DND-41 (cell line): Measurements from ENCODE around the gene LAMC3.

Source experiments
- ATAC-seq: fragments of 200-7000 bp; cut with Tn5 transposase; 3 replicates; pipeline ENCODE4 v1.9.1; 2021; ENCODE audit warnings: low read depth; ENCODE audit not compliant: insufficient read depth
- DNase-seq: peaks from one replicate; pipeline ENCODE4 v3.0.0-alpha.2; 2020
- H2AFZ ChIP-seq: 2 replicates; pipeline ENCODE4 v1.6.0; 2012; ENCODE audit warnings: low read depth, low read length
- H3K27ac ChIP-seq: 2 replicates; pipeline ENCODE4 v1.5.1; 2012; ENCODE audit warnings: low read length, inconsistent platforms
- H3K27me3 ChIP-seq: fragments of 200-600 bp; sonication (generic); 2 replicates; pipeline ENCODE4 v1.6.0; 2012; ENCODE audit warnings: low read length, mild to moderate bottlenecking, inconsistent platforms; ENCODE audit not compliant: insufficient read depth, poor library complexity
- H3K36me3 ChIP-seq: 2 replicates; pipeline ENCODE4 v1.5.1; 2012; ENCODE audit warnings: low read length, inconsistent platforms; ENCODE audit not compliant: insufficient read depth
- H3K4me1 ChIP-seq: 2 replicates; pipeline ENCODE4 v1.5.1; 2012; ENCODE audit warnings: mild to moderate bottlenecking, low read length; ENCODE audit not compliant: insufficient read depth
- H3K4me2 ChIP-seq: 2 replicates; pipeline ENCODE4 v1.6.0; 2012; ENCODE audit warnings: mild to moderate bottlenecking, moderate library complexity, low read length, inconsistent platforms; ENCODE audit not compliant: insufficient read depth
- H3K4me3 ChIP-seq, 2 experiments: fragments of 200-600 bp in 1 of 2; shearing (Covaris generic) in 1 of 2; 2 replicates each; pipeline ENCODE4 v1.5.1; 2012 to 2016; ENCODE audit warnings: inconsistent platforms in 2 of 2, low read length in 2 of 2, mild to moderate bottlenecking in 2 of 2, low read depth in 1 of 2, moderate library complexity in 1 of 2
- H3K79me2 ChIP-seq: 2 replicates; pipeline ENCODE4 v1.6.0; 2012; ENCODE audit warnings: low read length, inconsistent platforms; ENCODE audit not compliant: insufficient read depth
- H3K9ac ChIP-seq: 2 replicates; pipeline ENCODE4 v1.6.0; 2012; ENCODE audit warnings: low read depth, mild to moderate bottlenecking, inconsistent platforms, low read length, moderate library complexity
- H3K9me3 ChIP-seq: 2 replicates; pipeline ENCODE4 v1.5.1; 2012; ENCODE audit warnings: low read length, moderate library complexity, mild to moderate bottlenecking, inconsistent platforms; ENCODE audit not compliant: insufficient read depth, severe bottlenecking
- H4K20me1 ChIP-seq: 2 replicates; pipeline ENCODE4 v1.6.0; 2012; ENCODE audit warnings: low read length; ENCODE audit not compliant: insufficient read depth
- CTCF ChIP-seq: IDR thresholded peaks from 2 replicates; pipeline ENCODE4 v1.5.1; 2012; ENCODE audit warnings: borderline replicate concordance, low read length, moderate library complexity, mild to moderate bottlenecking; ENCODE audit not compliant: poor library complexity, severe bottlenecking; ENCODE audit errors: extremely low read depth
- EZH2 ChIP-seq: IDR thresholded peaks from 3 replicates; pipeline ENCODE4 v1.6.1; 2012; ENCODE audit warnings: borderline replicate concordance, low read depth, mild to moderate bottlenecking, moderate library complexity, low read length, inconsistent platforms; ENCODE audit not compliant: severe bottlenecking

Gene LAMC3

GRCh38 chr9:131006601-131007000 lies 2.4 kb upstream of the LAMC3 start:
- no peak overlapping the region for H3K27ac ChIP-seq
- H2AFZ ChIP-seq = no peak overlapping the region
- H3K4me2 ChIP-seq = no peak overlapping the region
- no peaks in the 10 kb centered on the region for H3K4me1 ChIP-seq
- peaks cover 6% of the 10 kb centered on the region for H3K27me3 ChIP-seq
- H3K4me3 ChIP-seq = no peak overlapping the region
- ATAC-seq (no peak), DNase-seq (no peak)
- H3K36me3 ChIP-seq = no peaks in the 10 kb centered on the region
- no peaks in the 10 kb centered on the region for H3K9me3 ChIP-seq
- H3K9ac ChIP-seq = no peak overlapping the region
- TF ChIP-seq CTCF = no peak
- TF ChIP-seq EZH2 = no peak
- no peaks in the 10 kb centered on the region for H3K79me2 ChIP-seq
- no peaks in the 10 kb centered on the region for H4K20me1 ChIP-seq

GRCh38 chr9:131008086-131008485 lies 888 bp upstream of the LAMC3 start:
- Histone ChIP-seq H3K4me1 (no peaks in the 10 kb centered on the region), H2AFZ (no peak overlapping the region), H3K9me3 (no peaks in the 10 kb centered on the region), H3K4me2 (no peak overlapping the region), H3K79me2 (no peaks in the 10 kb centered on the region), H3K36me3 (no peaks in the 10 kb centered on the region), H4K20me1 (no peaks in the 10 kb centered on the region), H3K4me3 (no peak overlapping the region), H3K9ac (no peak overlapping the region), H3K27me3 (no peaks in the 10 kb centered on the region), H3K27ac (no peak overlapping the region)
- DNase-seq (no peak), ATAC-seq (no peak)
- no peak for TF ChIP-seq EZH2
- TF ChIP-seq CTCF = no peak

- no peaks in the 10 kb centered on the region for H3K4me1 ChIP-seq
- no peaks in the 10 kb centered on the region for H4K20me1 ChIP-seq
- no peak overlapping the region for H3K9ac ChIP-seq
- no peaks in the 10 kb centered on the region for H3K27me3 ChIP-seq
- H3K27ac ChIP-seq = no peak overlapping the region
- no peak overlapping the region for H3K4me3 ChIP-seq
- H3K4me2 ChIP-seq = no peak overlapping the region
- DNase-seq (no peak), ATAC-seq (no peak)
- no peaks in the 10 kb centered on the region for H3K79me2 ChIP-seq
- TF ChIP-seq EZH2 = no peak
- TF ChIP-seq CTCF = no peak
- H3K9me3 ChIP-seq = no peaks in the 10 kb centered on the region
- no peak overlapping the region for H2AFZ ChIP-seq
- H3K36me3 ChIP-seq = no peaks in the 10 kb centered on the region
Measured at GRCh38 chr9:131008563-131008908, 438 bp upstream of the LAMC3 start.

- Histone ChIP-seq H2AFZ (no peak overlapping the region), H3K4me2 (no peak overlapping the region), H3K27me3 (no peaks in the 10 kb centered on the region), H3K36me3 (no peaks in the 10 kb centered on the region), H3K4me3 (no peak overlapping the region), H3K9ac (no peak overlapping the region), H4K20me1 (no peaks in the 10 kb centered on the region), H3K79me2 (no peaks in the 10 kb centered on the region), H3K4me1 (no peaks in the 10 kb centered on the region), H3K9me3 (no peaks in the 10 kb centered on the region), H3K27ac (no peak overlapping the region)
- ATAC-seq (no peak), DNase-seq (no peak)
- TF ChIP-seq EZH2 (no peak), CTCF (no peak)
Measured at GRCh38 chr9:131010482-131011273, 1.7 kb downstream of the LAMC3 start.
